Duodenal mucosa (tissue), 2 donors: Measurements from ENCODE around the gene CIC.

Experiments used
- H3K27ac ChIP-seq: one replicate; pipeline ENCODE4 v1.7.0; 2013; ENCODE audit warnings: low read depth, low read length
- H3K27me3 ChIP-seq, 2 donors: one replicate each; pipeline ENCODE4 v1.7.0; 2013; ENCODE audit warnings: low read length in 2 of 2, control low read depth in 1 of 2; ENCODE audit not compliant: insufficient read depth in 2 of 2, control insufficient read depth in 1 of 2
- H3K36me3 ChIP-seq, 2 donors: one replicate each; pipeline ENCODE4 v1.7.0; 2013; ENCODE audit warnings: low read length in 2 of 2, control low read depth in 1 of 2; ENCODE audit not compliant: insufficient read depth in 2 of 2, control insufficient read depth in 1 of 2
- H3K4me1 ChIP-seq, 2 donors: one replicate each; pipeline ENCODE4 v1.7.0; 2013; ENCODE audit warnings: low read length in 2 of 2, control low read depth in 1 of 2; ENCODE audit not compliant: insufficient read depth in 2 of 2, control insufficient read depth in 1 of 2
- H3K4me3 ChIP-seq, 2 donors: one replicate each; pipeline ENCODE4 v1.7.0; 2013; ENCODE audit warnings: low read length in 2 of 2, low read depth in 1 of 2
- H3K9ac ChIP-seq, 2 donors: one replicate each; pipeline ENCODE4 v1.7.0; 2013; ENCODE audit warnings: low read length in 2 of 2, low read depth in 1 of 2
- H3K9me3 ChIP-seq, 2 donors: one replicate each; pipeline ENCODE4 v1.7.0; 2013; ENCODE audit warnings: low read length in 2 of 2, control low read depth in 1 of 2; ENCODE audit not compliant: control insufficient read depth in 1 of 2

The CIC gene

GRCh38 chr19:42268704-42269477, at the start of gene CIC:
Gene CIC (plus strand): TSS chr19:42269252. CDS start chr19:42271784, 2,532 bp downstream.
- no peaks in the 10 kb centered on the region for H3K9me3 ChIP-seq
- peak within 1 kb of the TSS; percentile 91 to 96 for H3K9ac ChIP-seq
- peaks cover 3 to 20% of the 10 kb centered on the region in 2 donors for H3K36me3 ChIP-seq
- peak within 1 kb of the TSS; percentile 84 to 87 for H3K4me3 ChIP-seq
- H3K27me3 ChIP-seq = no peaks in the 10 kb centered on the region
- H3K27ac ChIP-seq = peak within 1 kb of the TSS; percentile 99
- peaks cover 22 to 24% of the 10 kb centered on the region in 2 donors for H3K4me1 ChIP-seq

- H3K4me1 ChIP-seq = peaks cover 34 to 37% of the 10 kb centered on the region in 2 donors
- peaks cover 13 to 14% of the 10 kb centered on the region in 2 donors for H3K36me3 ChIP-seq
- H3K27ac ChIP-seq = peak within 1 kb of the TSS; percentile 46
- H3K27me3 ChIP-seq = no peaks in the 10 kb centered on the region
- H3K9ac ChIP-seq = peak within 1 kb of the TSS; percentile 75 to 92
- no peaks in the 10 kb centered on the region for H3K9me3 ChIP-seq
- H3K4me3 ChIP-seq = peak within 1 kb of the TSS; percentile 69 to 96
Measured at GRCh38 chr19:42219812-42220750, 49.0 kb upstream of the CIC start, which contains the start of gene ZNF526. Gene ZNF526 (plus strand): TSS chr19:42220312. CDS start chr19:42224404, 4,092 bp downstream.

- H3K27me3 ChIP-seq = no peaks in the 10 kb centered on the region
- H3K27ac ChIP-seq = no peak overlapping the region
- H3K4me3 ChIP-seq = peak overlapping the region; percentile 69 to 96
- peaks cover 27 to 31% of the 10 kb centered on the region in 2 donors for H3K4me1 ChIP-seq
- H3K9me3 ChIP-seq = no peaks in the 10 kb centered on the region
- H3K9ac ChIP-seq = peak overlapping the region; percentile 75 to 92
- peaks cover 17 to 18% of the 10 kb centered on the region in 2 donors for H3K36me3 ChIP-seq
Measured at GRCh38 chr19:42220751-42221097, 48.3 kb upstream of the CIC start.

- Histone ChIP-seq H3K4me1 (peaks cover 3 to 9% of the 10 kb centered on the region in 2 donors), H3K36me3 (peaks cover 38 to 53% of the 10 kb centered on the region in 2 donors), H3K4me3 (no peak overlapping the region), H3K27ac (no peak overlapping the region), H3K27me3 (no peaks in the 10 kb centered on the region), H3K9me3 (no peaks in the 10 kb centered on the region), H3K9ac (no peak overlapping the region)
Measured at GRCh38 chr19:42224940-42225717, 43.9 kb upstream of the CIC start.

- H3K27ac ChIP-seq = no peak overlapping the region
- H3K36me3 ChIP-seq = peaks cover 43 to 57% of the 10 kb centered on the region in 2 donors
- H3K4me3 ChIP-seq = no peak overlapping the region
- no peaks in the 10 kb centered on the region for H3K27me3 ChIP-seq
- H3K9me3 ChIP-seq = no peaks in the 10 kb centered on the region
- H3K9ac ChIP-seq = no peak overlapping the region
- peaks cover 3 to 4% of the 10 kb centered on the region in 2 donors for H3K4me1 ChIP-seq
Measured at GRCh38 chr19:42225718-42226292, 43.2 kb upstream of the CIC start.

GRCh38 chr19:42226886-42227285, 42.2 kb upstream of the CIC start:
- Histone ChIP-seq H3K27me3 (no peaks in the 10 kb centered on the region), H3K4me3 (no peak overlapping the region), H3K9ac (no peak overlapping the region), H3K36me3 (peaks cover 47 to 68% of the 10 kb centered on the region in 2 donors), H3K27ac (no peak overlapping the region), H3K4me1 (peaks cover 0 to 3% of the 10 kb centered on the region in 2 donors), H3K9me3 (no peaks in the 10 kb centered on the region)

GRCh38 chr19:42228641-42229040, 40.4 kb upstream of the CIC start:
- H3K36me3 ChIP-seq = peaks cover 54 to 84% of the 10 kb centered on the region in 2 donors

GRCh38 chr19:42229301-42229854, 39.7 kb upstream of the CIC start:
- H3K4me3 ChIP-seq = no peak overlapping the region
- peaks cover 11 to 14% of the 10 kb centered on the region in 2 donors for H3K4me1 ChIP-seq
- peaks cover 54 to 87% of the 10 kb centered on the region in 2 donors for H3K36me3 ChIP-seq
- no peak overlapping the region for H3K9ac ChIP-seq
- H3K27ac ChIP-seq = no peak overlapping the region
- no peaks in the 10 kb centered on the region for H3K27me3 ChIP-seq
- H3K9me3 ChIP-seq = no peaks in the 10 kb centered on the region

More at GRCh38 chr19:42228641-42229040, 40.4 kb upstream of the CIC start:
- Histone ChIP-seq H3K9me3 (no peaks in the 10 kb centered on the region), H3K27ac (no peak overlapping the region), H3K27me3 (no peaks in the 10 kb centered on the region), H3K4me3 (no peak overlapping the region), H3K4me1 (peaks cover 5 to 6% of the 10 kb centered on the region in 2 donors), H3K9ac (no peak overlapping the region)

GRCh38 chr19:42229855-42230351, 39.1 kb upstream of the CIC start:
- H3K27ac ChIP-seq = no peak overlapping the region
- no peaks in the 10 kb centered on the region for H3K9me3 ChIP-seq
- peaks cover 15 to 17% of the 10 kb centered on the region in 2 donors for H3K4me1 ChIP-seq
- no peak overlapping the region for H3K4me3 ChIP-seq
- no peaks in the 10 kb centered on the region for H3K27me3 ChIP-seq
- H3K9ac ChIP-seq = no peak overlapping the region
- peaks cover 52 to 85% of the 10 kb centered on the region in 2 donors for H3K36me3 ChIP-seq
